MM.1S (cell line): ENCODE measurements around the gene CPPED1.
"Not testable (repeated sequence)": the region's sequence is repeated elsewhere in the genome, so short reads cannot be mapped to it uniquely, and the experiment has no call there.

Experiments used
- DNase-seq: peaks from one replicate; pipeline ENCODE4 v3.0.0-alpha.2; 2015
- H2AFZ ChIP-seq: fragments of 300-600 bp; sonication (generic); 2 replicates; pipeline ENCODE4 v1.6.0; 2016; ENCODE audit warnings: antibody characterized with exemption, low read length
- H3F3A ChIP-seq: fragments of 300-600 bp; sonication (generic); 2 replicates; pipeline ENCODE4 v1.6.1; 2016; ENCODE audit warnings: mild to moderate bottlenecking, antibody characterized with exemption, low read length, moderate library complexity, mixed read lengths; ENCODE audit not compliant: insufficient read depth
- H3K27ac ChIP-seq: fragments of 300-600 bp; sonication (generic); 2 replicates; pipeline ENCODE4 v1.5.1; 2016; ENCODE audit warnings: mild to moderate bottlenecking, low read length
- H3K27me3 ChIP-seq: fragments of 300-600 bp; sonication (generic); replicated peaks from 2 replicates; pipeline ENCODE4 v1.6.0; 2016; ENCODE audit warnings: low read length; ENCODE audit not compliant: insufficient read depth
- H3K36me3 ChIP-seq: fragments of 300-600 bp; sonication (generic); replicated peaks from 2 replicates; pipeline ENCODE4 v1.6.1; 2016; ENCODE audit warnings: mild to moderate bottlenecking, low read length, mixed read lengths; ENCODE audit not compliant: insufficient read depth
- H3K4me1 ChIP-seq: fragments of 300-600 bp; sonication (generic); 2 replicates; pipeline ENCODE4 v1.6.1; 2016; ENCODE audit warnings: low read length, mixed read lengths
- H3K4me2 ChIP-seq: fragments of 300-600 bp; sonication (generic); 2 replicates; pipeline ENCODE4 v1.6.0; 2016; ENCODE audit warnings: low read depth, low read length
- H3K4me3 ChIP-seq: fragments of 300-600 bp; sonication (generic); 2 replicates; pipeline ENCODE4 v1.5.1; 2016; ENCODE audit warnings: low read length, mixed read lengths
- H3K79me2 ChIP-seq: fragments of 300-600 bp; sonication (generic); 2 replicates; pipeline ENCODE4 v1.6.1; 2016; ENCODE audit warnings: mixed run types, low read length, mixed read lengths
- H3K9ac ChIP-seq: fragments of 300-600 bp; sonication (generic); 2 replicates; pipeline ENCODE4 v1.6.1; 2016; ENCODE audit warnings: low read length, mixed read lengths
- H3K9me2 ChIP-seq: fragments of 300-600 bp; sonication (generic); replicated peaks from 2 replicates; pipeline ENCODE4 v1.6.1; 2016; ENCODE audit warnings: mild to moderate bottlenecking, low read length, mixed read lengths; ENCODE audit not compliant: insufficient read depth
- H3K9me3 ChIP-seq: fragments of 300-600 bp; sonication (generic); replicated peaks from 2 replicates; pipeline ENCODE4 v1.6.1; 2016; ENCODE audit warnings: mild to moderate bottlenecking, low read length, mixed read lengths; ENCODE audit not compliant: insufficient read depth
- H4K20me1 ChIP-seq: fragments of 300-600 bp; sonication (generic); 2 replicates; pipeline ENCODE4 v1.6.1; 2016; ENCODE audit warnings: mild to moderate bottlenecking, low read length, moderate library complexity, mixed read lengths; ENCODE audit not compliant: insufficient read depth
- EZH2 ChIP-seq: fragments of 300-600 bp; sonication (generic); optimal IDR thresholded peaks from 2 replicates; pipeline ENCODE3; 2017; ENCODE audit warnings: low read depth, mild to moderate bottlenecking, antibody characterized with exemption, low read length, mixed read lengths
- EZH2phosphoT487 ChIP-seq: fragments of 300-600 bp; sonication (generic); IDR thresholded peaks from 2 replicates; pipeline ENCODE4 v1.6.1; 2018; ENCODE audit warnings: antibody characterized with exemption, low read length
- TF ChIP-seq, protein P1 (sequence below): fragments of 300-600 bp; sonication (generic); IDR thresholded peaks from 2 replicates; pipeline ENCODE4 v1.5.1; 2016; ENCODE audit warnings: antibody characterized with exemption, low read length, mixed read lengths

CPPED1 gene

GRCh38 chr16:12813321-12813720 lies 9.6 kb upstream of the CPPED1 start:
- not testable (repeated sequence) for H3F3A ChIP-seq, H3K9ac ChIP-seq, H4K20me1 ChIP-seq, H3K79me2 ChIP-seq, H3K4me1 ChIP-seq, H3K4me3 ChIP-seq, H3K9me2 ChIP-seq, H3K4me2 ChIP-seq, DNase-seq, H3K36me3 ChIP-seq, H2AFZ ChIP-seq, H3K27me3 ChIP-seq, H3K27ac ChIP-seq, H3K9me3 ChIP-seq

DNA sequence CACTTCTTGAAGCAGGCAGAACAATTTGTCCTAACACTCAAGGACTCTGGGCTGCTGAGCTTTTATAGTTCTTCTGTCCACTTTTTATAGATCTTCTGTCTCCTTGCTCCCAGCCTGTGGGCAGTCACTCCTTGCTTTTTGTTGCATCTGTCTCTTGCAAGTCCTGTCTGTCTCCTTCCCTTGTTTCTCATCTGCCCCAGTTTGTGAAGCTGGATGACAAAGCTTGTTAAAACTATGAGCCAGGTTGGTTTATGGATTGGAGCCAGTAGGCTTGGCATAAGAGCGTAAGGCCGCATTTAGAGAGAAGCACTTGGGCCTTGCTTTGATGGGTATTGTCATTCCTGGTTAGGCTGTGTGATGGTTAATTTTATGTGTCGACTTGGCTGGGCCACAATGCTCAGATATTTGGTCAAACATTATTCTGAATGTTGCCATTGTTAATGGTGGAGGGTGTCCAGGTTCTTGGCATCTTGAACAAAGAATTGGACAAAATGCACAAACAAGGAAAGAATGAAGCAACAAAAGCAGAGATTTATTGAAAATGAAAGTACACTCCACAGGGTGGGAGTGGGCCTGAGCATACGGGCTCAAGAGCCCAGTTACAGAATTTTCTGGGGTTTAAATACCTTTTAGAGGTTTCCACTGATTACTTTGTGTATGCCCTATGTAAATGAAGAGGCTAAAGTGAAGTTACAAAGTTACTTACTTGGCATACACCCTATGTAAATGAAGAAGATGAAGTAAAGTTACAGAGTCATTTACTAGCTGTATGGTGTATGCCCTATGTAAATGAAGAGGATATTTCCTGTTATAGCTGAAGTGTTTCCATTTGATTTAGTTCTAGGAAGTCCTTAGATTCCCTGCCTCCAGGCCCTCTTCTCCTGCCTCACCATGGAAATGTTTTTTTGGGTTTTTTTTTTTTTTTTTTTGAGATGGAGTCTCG lies 8.0 kb upstream of the CPPED1 start:
- H3K79me2 ChIP-seq = no peaks in the 10 kb centered on the region
- H3K9ac ChIP-seq = no peak overlapping the region
- TF ChIP-seq EZH2phosphoT487 = no peak
- TF ChIP-seq, protein P1, sequence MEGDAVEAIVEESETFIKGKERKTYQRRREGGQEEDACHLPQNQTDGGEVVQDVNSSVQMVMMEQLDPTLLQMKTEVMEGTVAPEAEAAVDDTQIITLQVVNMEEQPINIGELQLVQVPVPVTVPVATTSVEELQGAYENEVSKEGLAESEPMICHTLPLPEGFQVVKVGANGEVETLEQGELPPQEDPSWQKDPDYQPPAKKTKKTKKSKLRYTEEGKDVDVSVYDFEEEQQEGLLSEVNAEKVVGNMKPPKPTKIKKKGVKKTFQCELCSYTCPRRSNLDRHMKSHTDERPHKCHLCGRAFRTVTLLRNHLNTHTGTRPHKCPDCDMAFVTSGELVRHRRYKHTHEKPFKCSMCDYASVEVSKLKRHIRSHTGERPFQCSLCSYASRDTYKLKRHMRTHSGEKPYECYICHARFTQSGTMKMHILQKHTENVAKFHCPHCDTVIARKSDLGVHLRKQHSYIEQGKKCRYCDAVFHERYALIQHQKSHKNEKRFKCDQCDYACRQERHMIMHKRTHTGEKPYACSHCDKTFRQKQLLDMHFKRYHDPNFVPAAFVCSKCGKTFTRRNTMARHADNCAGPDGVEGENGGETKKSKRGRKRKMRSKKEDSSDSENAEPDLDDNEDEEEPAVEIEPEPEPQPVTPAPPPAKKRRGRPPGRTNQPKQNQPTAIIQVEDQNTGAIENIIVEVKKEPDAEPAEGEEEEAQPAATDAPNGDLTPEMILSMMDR = no peak
- TF ChIP-seq EZH2 = no peak
- DNase-seq = no peak
- H3K27ac ChIP-seq = no peak overlapping the region
- H3K27me3 ChIP-seq = no peaks in the 10 kb centered on the region
- H3K9me2 ChIP-seq = no peaks in the 10 kb centered on the region
- H3F3A ChIP-seq = no peaks in the 10 kb centered on the region
- H3K36me3 ChIP-seq = no peaks in the 10 kb centered on the region
- no peaks in the 10 kb centered on the region for H3K4me1 ChIP-seq
- H4K20me1 ChIP-seq = no peaks in the 10 kb centered on the region
- H2AFZ ChIP-seq = no peak overlapping the region
- H3K4me3 ChIP-seq = no peak overlapping the region
- H3K9me3 ChIP-seq = no peaks in the 10 kb centered on the region
- H3K4me2 ChIP-seq = no peak overlapping the region

DNA sequence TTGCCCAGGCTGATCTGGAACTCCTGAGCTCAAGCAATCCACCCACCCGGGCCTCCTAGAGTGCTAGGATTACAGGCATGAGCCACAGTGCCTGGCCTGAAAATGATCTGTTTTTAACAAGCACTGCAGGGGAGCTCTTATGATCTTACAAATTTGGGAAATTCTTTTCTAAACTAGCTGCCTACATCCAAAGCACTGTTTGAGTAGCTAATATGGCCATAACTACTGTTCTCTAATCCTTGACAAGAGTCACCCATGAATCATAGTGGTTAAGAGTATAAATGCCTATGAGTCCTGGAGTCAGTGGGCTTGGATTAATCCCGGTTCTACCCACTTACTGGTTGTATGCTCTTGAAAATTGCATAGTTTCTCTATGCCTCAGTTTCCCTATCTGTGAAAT lies 1.4 kb upstream of the CPPED1 start:
- H3K79me2 ChIP-seq = peaks cover 9% of the 10 kb centered on the region
- H3K4me3 ChIP-seq = no peak overlapping the region
- no peaks in the 10 kb centered on the region for H3K27me3 ChIP-seq
- H3K9ac ChIP-seq = no peak overlapping the region
- no peak for DNase-seq
- no peaks in the 10 kb centered on the region for H3K9me3 ChIP-seq
- H3K4me1 ChIP-seq = no peaks in the 10 kb centered on the region
- H3K9me2 ChIP-seq = no peaks in the 10 kb centered on the region
- H3K36me3 ChIP-seq = no peaks in the 10 kb centered on the region
- no peak overlapping the region for H3K4me2 ChIP-seq
- H4K20me1 ChIP-seq = no peaks in the 10 kb centered on the region
- H2AFZ ChIP-seq = no peak overlapping the region
- TF ChIP-seq EZH2phosphoT487 (no peak), EZH2 (no peak)
- TF ChIP-seq, protein P1 = no peak
- H3K27ac ChIP-seq = no peak overlapping the region
- H3F3A ChIP-seq = peaks cover 4% of the 10 kb centered on the region; the same call in 1 of the 2 replicates

DNA sequence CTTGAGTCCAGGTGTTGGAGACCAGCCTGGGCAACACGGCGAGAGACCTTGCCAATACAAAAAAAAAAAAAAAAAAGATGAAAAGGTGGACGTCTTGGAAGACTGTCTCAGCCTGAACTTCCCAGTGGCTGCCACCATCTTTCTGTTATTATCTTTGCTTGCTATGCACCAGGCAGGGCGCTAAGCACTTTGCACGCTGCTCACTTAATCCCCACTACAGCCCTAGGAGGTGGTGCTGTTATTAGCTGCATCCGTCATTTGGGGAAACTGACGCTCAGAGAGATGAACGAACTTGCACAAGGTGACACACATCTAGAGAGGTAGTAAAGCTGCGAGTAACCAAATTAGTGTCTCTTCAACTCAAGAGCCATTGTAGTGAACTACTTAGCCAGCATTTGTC lies 708 bp upstream of the CPPED1 start:
- H3K9me2 ChIP-seq = no peaks in the 10 kb centered on the region
- H3K4me1 ChIP-seq = no peaks in the 10 kb centered on the region
- DNase-seq = no peak
- no peaks in the 10 kb centered on the region for H4K20me1 ChIP-seq
- H3K36me3 ChIP-seq = no peaks in the 10 kb centered on the region
- H2AFZ ChIP-seq = peak overlapping the region; percentile 100
- peak overlapping the region; percentile 100 for H3K4me3 ChIP-seq
- peak overlapping the region; percentile 88; the same call in 1 of the 2 replicates for H3K4me2 ChIP-seq
- no peak overlapping the region for H3K27ac ChIP-seq
- H3K9me3 ChIP-seq = no peaks in the 10 kb centered on the region
- no peak for TF ChIP-seq EZH2phosphoT487
- TF ChIP-seq, protein P1 = no peak
- TF ChIP-seq EZH2 = no peak
- peaks cover 4% of the 10 kb centered on the region; the same call in 1 of the 2 replicates for H3F3A ChIP-seq
- no peaks in the 10 kb centered on the region for H3K27me3 ChIP-seq
- peaks cover 9% of the 10 kb centered on the region for H3K79me2 ChIP-seq
- no peak overlapping the region for H3K9ac ChIP-seq
